ENCODE results near the gene FAM163B.

FAM163B gene

GRCh38 chr9:133615606-133616188, 6.5 kb upstream of the FAM163B start:
- TF ChIP-seq CTCF (IDR thresholded peaks at IDR 0.05; ENCODE audit: low read depth, low read length): no peak
- H3K4me3 ChIP-seq (ENCODE audit: low read depth, low read length): no peak overlapping the region

- no peak overlapping the region for H3K4me3 ChIP-seq (ENCODE audit: low read depth, low read length)
- TF ChIP-seq CTCF (IDR thresholded peaks at IDR 0.05; ENCODE audit: low read depth, low read length): no peak
Observed at GRCh38 chr9:133615186-133615585, 6.0 kb upstream of the FAM163B start.

GRCh38 chr9:133614678-133615077, 5.5 kb upstream of the FAM163B start:
- no peak for TF ChIP-seq CTCF (IDR thresholded peaks at IDR 0.05; ENCODE audit: low read depth, low read length)
- H3K4me3 ChIP-seq (ENCODE audit: low read depth, low read length): no peak overlapping the region

- TF ChIP-seq CTCF (IDR thresholded peaks at IDR 0.05; ENCODE audit: low read depth, low read length): no peak
Observed at GRCh38 chr9:133614056-133614455, 4.9 kb upstream of the FAM163B start.

GRCh38 chr9:133613432-133613831, 4.2 kb upstream of the FAM163B start:
- H3K4me3 ChIP-seq (ENCODE audit: low read depth, low read length): no peak overlapping the region
- no peak for TF ChIP-seq CTCF (IDR thresholded peaks at IDR 0.05; ENCODE audit: low read depth, low read length)

More at GRCh38 chr9:133614056-133614455, 4.9 kb upstream of the FAM163B start:
- no peak overlapping the region for H3K4me3 ChIP-seq (ENCODE audit: low read depth, low read length)

- H3K4me3 ChIP-seq (ENCODE audit: low read depth, low read length): no peak overlapping the region
- TF ChIP-seq CTCF (IDR thresholded peaks at IDR 0.05; ENCODE audit: low read depth, low read length): no peak
Observed at GRCh38 chr9:133612816-133613215, 3.6 kb upstream of the FAM163B start.

- no peak overlapping the region for H3K4me3 ChIP-seq (ENCODE audit: low read depth, low read length)
- no peak for TF ChIP-seq CTCF (IDR thresholded peaks at IDR 0.05; ENCODE audit: low read depth, low read length)
Observed at GRCh38 chr9:133612051-133612450, 2.9 kb upstream of the FAM163B start.

All from WI38 (cell line).